B cell (primary cell): ENCODE data around the gene TESK2. TPM values are rescaled to one million over a fixed set of nuclear protein-coding genes. Genes with fewer than 3 reads are reported as not detected.

ENCODE experiments used
- ATAC-seq: fragments of 200-7000 bp; cut with Tn5 transposase; one replicate; pipeline ENCODE4 v1.10.0; 2021; ENCODE audit warnings: low read depth, mild to moderate bottlenecking, moderate number of reproducible peaks, moderate library complexity
- CTCF ChIA-PET: fragments of 350-600 bp; sonication (Branson Sonifier 250); formaldehyde crosslinking; loops from one replicate; lab custom pipeline; 2021; ENCODE audit warnings: antibody characterized with exemption, inconsistent platforms; lab: Charles Lee
- POLR2A ChIA-PET: fragments of 350-600 bp; sonication (Branson Sonifier 250); formaldehyde crosslinking; loops from one replicate; lab custom pipeline; 2021; ENCODE audit warnings: antibody characterized with exemption; lab: Charles Lee
- DNase-seq: peaks from one replicate; pipeline ENCODE4 v3.0.0; 2013
- H2AFZ ChIP-seq: 2 replicates; pipeline ENCODE4 v1.6.1; 2012; ENCODE audit warnings: mild to moderate bottlenecking, low read depth, low read length; ENCODE audit not compliant: insufficient read depth, poor library complexity, severe bottlenecking
- H3K27ac ChIP-seq, 2 donors: 1 replicate in 1 of 2; 2 replicates in 1 of 2; pipeline ENCODE4 v1.5.1; 2012 to 2013; ENCODE audit warnings: low read length in 2 of 2, mild to moderate bottlenecking in 2 of 2, moderate library complexity in 1 of 2
- H3K27me3 ChIP-seq, 4 experiments: fragments of 200-600 bp in 1 of 4; sonication (generic) in 1 of 4; replicated peaks in 1 of 4; 1 replicate in 2 of 4; 2 replicates in 2 of 4; pipeline versions ENCODE4 v1.6.1 to v1.7.0; 2013 to 2016; ENCODE audit warnings: low read length in 3 of 4, mild to moderate bottlenecking in 2 of 4, mixed read lengths in 1 of 4, moderate library complexity in 1 of 4; ENCODE audit not compliant: insufficient read depth in 4 of 4, control insufficient read depth in 3 of 4; ENCODE audit errors: control extremely low read depth in 1 of 4
- H3K36me3 ChIP-seq, 2 experiments: replicated peaks in 1 of 2; 1 replicate in 1 of 2; 2 replicates in 1 of 2; pipeline versions ENCODE4 v1.6.1 to v1.7.1; 2013; ENCODE audit warnings: low read length in 1 of 2; ENCODE audit not compliant: insufficient read depth in 2 of 2, control insufficient read depth in 1 of 2; ENCODE audit errors: control extremely low read depth in 1 of 2, extremely low read depth in 1 of 2
- H3K4me1 ChIP-seq, 2 donors: fragments of 200-600 bp in 1 of 2; sonication (generic) in 1 of 2; 1 replicate in 1 of 2; 2 replicates in 1 of 2; pipeline versions ENCODE4 v1.5.1 to v1.6.1; 2013 to 2017; ENCODE audit warnings: low read length in 2 of 2; ENCODE audit not compliant: control insufficient read depth in 2 of 2, insufficient read depth in 2 of 2
- H3K4me2 ChIP-seq: replicated peaks from 2 replicates; pipeline ENCODE3; 2012; ENCODE audit warnings: mild to moderate bottlenecking, low read depth, low read length; ENCODE audit not compliant: poor library complexity, severe bottlenecking
- H3K4me3 ChIP-seq, 5 experiments: fragments of 200-600 bp in 1 of 5; sonication (generic) in 1 of 5; 1 replicate in 3 of 5; 2 replicates in 2 of 5; pipeline versions ENCODE4 v1.5.1 to v1.7.0; 2011 to 2016; ENCODE audit warnings: low read length in 4 of 5, mild to moderate bottlenecking in 4 of 5, low read depth in 2 of 5, control low read depth in 1 of 5, moderate library complexity in 1 of 5; ENCODE audit not compliant: insufficient read depth in 1 of 5; ENCODE audit errors: control extremely low read depth in 1 of 5, extremely low read depth in 1 of 5
- H3K79me2 ChIP-seq: fragments of 200-600 bp; sonication (generic); one replicate; pipeline ENCODE4 v1.6.0; 2016; ENCODE audit warnings: low read length; ENCODE audit not compliant: control insufficient read depth, insufficient read depth
- H3K9ac ChIP-seq: fragments of 200-600 bp; sonication (generic); 2 replicates; pipeline ENCODE4 v1.6.1; 2017; ENCODE audit warnings: mild to moderate bottlenecking, low read length, moderate library complexity
- H3K9me3 ChIP-seq, 3 donors: one replicate each; pipeline versions ENCODE4 v1.6.1 to v1.7.1; 2013; ENCODE audit warnings: low read length in 2 of 3; ENCODE audit not compliant: control insufficient read depth in 2 of 3, insufficient read depth in 1 of 3; ENCODE audit errors: control extremely low read depth in 1 of 3
- H4K20me1 ChIP-seq: 2 replicates; pipeline ENCODE4 v1.6.0; 2012; ENCODE audit warnings: mild to moderate bottlenecking, low read length; ENCODE audit not compliant: insufficient read depth, control insufficient read depth, poor library complexity, severe bottlenecking
- H3K27ac Mint-ChIP-seq: one replicate; pipeline ENCODE4 v1.8.0; 2021; ENCODE audit warnings: mixed read lengths
- H3K27me3 Mint-ChIP-seq: one replicate; pipeline ENCODE4 v1.8.0; 2021; ENCODE audit warnings: mixed read lengths
- H3K4me1 Mint-ChIP-seq: one replicate; pipeline ENCODE4 v1.8.0; 2021; ENCODE audit warnings: mixed read lengths
- H3K4me3 Mint-ChIP-seq: one replicate; pipeline ENCODE4 v1.8.0; 2021; ENCODE audit warnings: mixed read lengths
- H3K9me3 Mint-ChIP-seq: one replicate; pipeline ENCODE4 v1.8.0; 2022; ENCODE audit warnings: mixed read lengths; ENCODE audit not compliant: insufficient read depth
- CTCF ChIP-seq: fragments of 200-600 bp; IDR thresholded peaks from one replicate; pipeline ENCODE4 v1.8.0; 2022; ENCODE audit warnings: antibody characterized with exemption, mild to moderate bottlenecking
- EZH2 ChIP-seq: IDR thresholded peaks from 2 replicates; pipeline ENCODE4 v1.6.1; 2012; ENCODE audit warnings: borderline replicate concordance, low read depth, mild to moderate bottlenecking, moderate library complexity, low read length; ENCODE audit not compliant: insufficient read depth, poor library complexity, severe bottlenecking
- WGBS: methylation state at CpG from one replicate; pipeline ENCODE4 v1.1.5; 2013; ENCODE audit warnings: missing lambda C conversion rate; ENCODE audit not compliant: insufficient coverage; 5-methylcytosine and 5-hydroxymethylcytosine counted together
- intact Hi-C: fragments of 100-400 bp; cut with micrococcal nuclease; formaldehyde crosslinking; loops from one replicate; pipeline ENCODE4 v1.10.0; 2022
- polyA plus RNA-seq: library from polyadenylated mRNA; depleted of rRNA; stranded (reverse); fragments of >200 nt; gene quantifications from 2 replicates; pipeline ENCODE4 v1.2.3, GENCODE V29; 2012
- total RNA-seq, 2 donors: library from RNA; stranded (reverse); fragments of 120-200 nt in 1 of 2; gene quantifications; 1 replicate in 1 of 2; 2 replicates in 1 of 2; pipeline versions ENCODE4 v1.2.3 to v1.2.4, GENCODE V29; 2013 to 2022

Gene TESK2
- total and polyA plus RNA-seq, 2 donors (not counting 1 experiment from before 2014, with no cell fraction given), result 21.7 to 27.0 TPM

- H3K4me1 ChIP-seq, result peaks cover 8 to 17% of the 10 kb centered on the region in 2 donors
- H3K27ac Mint-ChIP-seq, result no peak overlapping the region
- peaks cover 18% of the 10 kb centered on the region for H3K4me1 Mint-ChIP-seq
- H3K4me3 Mint-ChIP-seq, result no peak overlapping the region
- no peak overlapping the region for H3K4me3 ChIP-seq
- DNase-seq (peak; percentile 76), ATAC-seq (no peak)
- H3K9me3 ChIP-seq, result no peaks in the 10 kb centered on the region
- H3K9ac ChIP-seq, result no peak overlapping the region
- no peak overlapping the region for H3K4me2 ChIP-seq
- POLR2A ChIA-PET, result interaction anchor here (0.6 to 1.6 kb wide), 2 partner anchors 285 to 462 kb away, joined by 3 to 8 read pairs; no protein-coding TSS in a partner anchor
- no peaks in the 10 kb centered on the region for H3K36me3 ChIP-seq
- H2AFZ ChIP-seq, result no peak overlapping the region
- 54% methylated on average over 2 of the region's 4 CpGs for WGBS
- H3K27me3 ChIP-seq, result no peaks in the 10 kb centered on the region
- no peaks in the 10 kb centered on the region for H4K20me1 ChIP-seq
- H3K27ac ChIP-seq, result no peak overlapping the region
- intact Hi-C loops, result loop anchor here (1.0 kb wide), 4 partner anchors 282 to 569 kb away; partner anchors contain the start of gene RNU5D-1
- no peaks in the 10 kb centered on the region for H3K9me3 Mint-ChIP-seq
- TF ChIP-seq EZH2 (no peak), CTCF (peak; percentile 83)
- H3K27me3 Mint-ChIP-seq, result no peaks in the 10 kb centered on the region
- no peaks in the 10 kb centered on the region for H3K79me2 ChIP-seq
- CTCF ChIA-PET, result interaction anchor here (0.7 to 9.3 kb wide), 29 partner anchors 9 to 602 kb away, joined by 3 to 388 read pairs (median 4); partner anchors contain the start of genes CCDC163, EIF2B3, HECTD3 and MMACHC
These were observed 190.8 kb downstream of the TESK2 start for GRCh38 chr1:45299981-45300668.

- ATAC-seq, result no peak
These were observed 191.7 kb downstream of the TESK2 start for GRCh38 chr1:45299296-45299695.

More at GRCh38 chr1:45299296-45299695, 191.7 kb downstream of the TESK2 start:
- ChIA-PET CTCF (interaction anchor here (1.0 to 9.3 kb wide), 13 partner anchors 25 to 590 kb away, joined by 3 to 388 read pairs (median 4); partner anchors contain the start of genes EIF2B3, HECTD3, MUTYH and RNU5D-1), POLR2A (interaction anchor here (1.6 kb wide), 1 partner anchor 284 kb away, joined by 8 read pairs; no protein-coding TSS in a partner anchor)
- Mint-ChIP-seq H3K27me3 (no peaks in the 10 kb centered on the region), H3K27ac (no peak overlapping the region), H3K4me3 (no peak overlapping the region), H3K9me3 (no peaks in the 10 kb centered on the region), H3K4me1 (peaks cover 9% of the 10 kb centered on the region)
- Histone ChIP-seq H3K9me3 (no peaks in the 10 kb centered on the region), H3K79me2 (no peaks in the 10 kb centered on the region), H4K20me1 (no peaks in the 10 kb centered on the region), H3K27me3 (no peaks in the 10 kb centered on the region), H2AFZ (no peak overlapping the region), H3K4me3 (no peak overlapping the region), H3K4me2 (no peak overlapping the region), H3K27ac (no peak overlapping the region), H3K36me3 (no peaks in the 10 kb centered on the region), H3K9ac (no peak overlapping the region), H3K4me1 (peaks cover 1 to 9% of the 10 kb centered on the region in 2 donors)
- 86% methylated on average over 1 of the region's 1 CpG for WGBS
- DNase-seq, result no peak
- TF ChIP-seq CTCF, result no peak
- intact Hi-C loops, result no loop called here
